Measurements from ENCODE around the gene CYTH1.

Gene CYTH1

DNA sequence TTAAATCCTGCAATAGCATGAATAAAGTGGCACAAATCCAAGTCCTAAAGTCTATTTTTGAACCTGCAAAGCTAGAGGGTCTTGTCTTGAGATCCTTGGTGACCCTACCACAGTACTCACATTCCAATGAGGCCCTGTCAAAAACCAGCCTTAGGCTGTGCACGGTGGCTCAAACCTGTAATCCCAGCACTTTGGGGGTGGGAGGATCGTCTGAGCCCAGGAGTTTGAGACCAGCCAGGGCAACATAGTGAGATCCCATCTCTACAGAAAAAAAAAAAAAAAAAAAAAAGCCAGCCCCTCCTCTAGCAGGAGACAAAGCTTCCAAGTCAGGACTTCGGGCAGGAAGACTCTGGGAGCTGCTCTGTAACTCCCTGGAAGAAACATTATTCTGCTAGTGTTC is 16.3 kb downstream of the CYTH1 start:
- POLR2A ChIA-PET, result no interaction called here
- no peak for DNase-seq (ENCODE audit: extremely low spot score)

DNA sequence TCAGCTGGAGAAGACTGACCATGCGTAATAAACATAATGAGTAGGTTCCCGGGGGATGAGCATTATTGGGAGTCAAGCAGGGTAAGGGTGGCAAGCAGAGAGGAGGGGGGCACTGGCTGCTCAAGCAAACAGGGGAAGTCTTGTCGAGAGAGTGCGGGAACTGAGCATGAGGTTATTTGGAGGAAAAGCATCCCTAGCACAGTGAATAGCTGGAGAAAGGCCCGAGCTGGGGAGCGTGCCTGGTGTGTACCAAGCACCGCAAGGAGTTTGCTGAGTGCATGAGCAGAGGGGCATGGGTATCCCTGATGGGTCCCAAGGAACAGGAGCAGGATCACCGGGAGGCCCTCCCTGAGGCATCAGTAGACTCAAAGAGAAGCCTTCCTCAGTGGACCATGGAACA is 17.2 kb downstream of the CYTH1 start:
- no peak for TF ChIP-seq ZNF384 (IDR thresholded peaks at IDR 0.05)
- TF ChIP-seq NFRKB (IDR thresholded peaks at IDR 0.05), result no peak
- TF ChIP-seq CTBP1 (IDR thresholded peaks at IDR 0.05; ENCODE audit: borderline replicate concordance), result no peak
- no peak for TF ChIP-seq HDGF (IDR thresholded peaks at IDR 0.05; ENCODE audit: borderline replicate concordance)
- TF ChIP-seq FOXK2 (IDR thresholded peaks at IDR 0.05), result no peak
- TF ChIP-seq LEF1 (IDR thresholded peaks at IDR 0.05; ENCODE audit: borderline replicate concordance), result no peak
- TF ChIP-seq BHLHE40 (IDR thresholded peaks at IDR 0.05; ENCODE audit: borderline replicate concordance), result no peak
- no peak for TF ChIP-seq SUZ12 (IDR thresholded peaks at IDR 0.05)
- no peak for TF ChIP-seq SP1 (IDR thresholded peaks at IDR 0.05)
- no peak for TF ChIP-seq ARNT (IDR thresholded peaks at IDR 0.05)
- TF ChIP-seq ELF4 (IDR thresholded peaks at IDR 0.05), result no peak
- TF ChIP-seq, protein P1, sequence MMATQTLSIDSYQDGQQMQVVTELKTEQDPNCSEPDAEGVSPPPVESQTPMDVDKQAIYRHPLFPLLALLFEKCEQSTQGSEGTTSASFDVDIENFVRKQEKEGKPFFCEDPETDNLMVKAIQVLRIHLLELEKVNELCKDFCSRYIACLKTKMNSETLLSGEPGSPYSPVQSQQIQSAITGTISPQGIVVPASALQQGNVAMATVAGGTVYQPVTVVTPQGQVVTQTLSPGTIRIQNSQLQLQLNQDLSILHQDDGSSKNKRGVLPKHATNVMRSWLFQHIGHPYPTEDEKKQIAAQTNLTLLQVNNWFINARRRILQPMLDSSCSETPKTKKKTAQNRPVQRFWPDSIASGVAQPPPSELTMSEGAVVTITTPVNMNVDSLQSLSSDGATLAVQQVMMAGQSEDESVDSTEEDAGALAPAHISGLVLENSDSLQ (IDR thresholded peaks at IDR 0.05), result no peak
- no peak for TF ChIP-seq FOXM1 (IDR thresholded peaks at IDR 0.05; ENCODE audit: borderline replicate concordance)
- CTCF ChIA-PET, result no interaction called here
- POLR2A ChIA-PET, result no interaction called here
- no peak for DNase-seq (ENCODE audit: extremely low spot score)

More for the DNA sequence above, 16.3 kb downstream of the CYTH1 start:
- no peak for TF ChIP-seq SP1 (IDR thresholded peaks at IDR 0.05)
- TF ChIP-seq BHLHE40 (IDR thresholded peaks at IDR 0.05; ENCODE audit: borderline replicate concordance), result no peak
- no peak for TF ChIP-seq CTBP1 (IDR thresholded peaks at IDR 0.05; ENCODE audit: borderline replicate concordance)
- TF ChIP-seq, protein P1 (IDR thresholded peaks at IDR 0.05), result no peak
- no peak for TF ChIP-seq HDGF (IDR thresholded peaks at IDR 0.05; ENCODE audit: borderline replicate concordance)
- no peak for TF ChIP-seq L3MBTL2 (conservative IDR thresholded peaks at IDR 0.05)
- no peak for TF ChIP-seq ZNF384 (IDR thresholded peaks at IDR 0.05)
- TF ChIP-seq ELF4 (IDR thresholded peaks at IDR 0.05), result no peak
- TF ChIP-seq FOXK2 (IDR thresholded peaks at IDR 0.05), result no peak
- no peak for TF ChIP-seq FOXA1 (IDR thresholded peaks at IDR 0.05)
- TF ChIP-seq LEF1 (IDR thresholded peaks at IDR 0.05; ENCODE audit: borderline replicate concordance), result no peak
- no peak for TF ChIP-seq SUZ12 (IDR thresholded peaks at IDR 0.05)
- TF ChIP-seq FOXM1 (IDR thresholded peaks at IDR 0.05; ENCODE audit: borderline replicate concordance), result no peak
- TF ChIP-seq TARDBP (IDR thresholded peaks at IDR 0.05), result no peak
- TF ChIP-seq NFRKB (IDR thresholded peaks at IDR 0.05), result no peak
- no peak for TF ChIP-seq ARNT (IDR thresholded peaks at IDR 0.05)
- CTCF ChIA-PET, result no interaction called here

DNA sequence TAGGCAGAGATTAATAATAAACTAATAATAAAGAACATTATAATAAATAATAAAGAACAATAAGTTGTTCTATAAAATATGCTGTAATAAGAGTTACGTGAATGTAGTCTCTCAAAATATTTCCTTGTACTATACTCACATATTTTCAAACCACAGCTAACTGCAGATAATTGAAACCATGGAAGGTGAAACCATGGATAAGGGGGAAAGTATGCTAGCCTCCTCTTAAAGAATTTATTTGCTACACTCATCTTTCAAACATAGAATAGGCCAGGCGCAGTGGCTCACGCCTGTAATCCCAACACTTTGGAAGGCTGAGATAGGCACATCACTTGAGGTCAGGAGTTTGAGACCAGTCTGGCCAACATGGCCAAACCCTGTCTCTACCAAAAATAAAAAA is 18.5 kb downstream of the CYTH1 start:
- ChIA-PET CTCF (interaction anchor here (0.6 kb wide), 1 partner anchor 214 kb away, joined by 3 read pairs; no protein-coding TSS in a partner anchor), POLR2A (no interaction called here)
- TF ChIP-seq SP1 (IDR thresholded peaks at IDR 0.05), result no peak
- no peak for TF ChIP-seq FOXM1 (IDR thresholded peaks at IDR 0.05; ENCODE audit: borderline replicate concordance)
- TF ChIP-seq ARNT (IDR thresholded peaks at IDR 0.05), result no peak
- TF ChIP-seq, protein P1 (IDR thresholded peaks at IDR 0.05), result no peak
- TF ChIP-seq SUZ12 (IDR thresholded peaks at IDR 0.05), result no peak
- no peak for TF ChIP-seq L3MBTL2 (conservative IDR thresholded peaks at IDR 0.05)
- TF ChIP-seq HDGF (IDR thresholded peaks at IDR 0.05; ENCODE audit: borderline replicate concordance), result no peak
- no peak for TF ChIP-seq ZNF384 (IDR thresholded peaks at IDR 0.05)
- no peak for TF ChIP-seq FOXA1 (IDR thresholded peaks at IDR 0.05)
- no peak for TF ChIP-seq CTBP1 (IDR thresholded peaks at IDR 0.05; ENCODE audit: borderline replicate concordance)
- TF ChIP-seq TARDBP (IDR thresholded peaks at IDR 0.05), result no peak
- TF ChIP-seq BHLHE40 (IDR thresholded peaks at IDR 0.05; ENCODE audit: borderline replicate concordance), result no peak
- no peak for DNase-seq (ENCODE audit: extremely low spot score)

- ChIA-PET POLR2A (interaction anchor here (1.1 kb wide), 1 partner anchor 25 kb away, joined by 3 read pairs; no protein-coding TSS in a partner anchor), CTCF (no interaction called here)
- no peak for DNase-seq (ENCODE audit: extremely low spot score)
- no peak for TF ChIP-seq CTBP1 (IDR thresholded peaks at IDR 0.05; ENCODE audit: borderline replicate concordance)
- TF ChIP-seq L3MBTL2 (conservative IDR thresholded peaks at IDR 0.05), result no peak
- TF ChIP-seq HDGF (IDR thresholded peaks at IDR 0.05; ENCODE audit: borderline replicate concordance), result no peak
- TF ChIP-seq, protein P1 (IDR thresholded peaks at IDR 0.05), result no peak
These were observed 20.2 kb downstream of the CYTH1 start for GRCh38 chr17:78761789-78762406.

GRCh38 chr17:78759969-78760352 is 22.1 kb downstream of the CYTH1 start:
- no peak for TF ChIP-seq L3MBTL2 (conservative IDR thresholded peaks at IDR 0.05)
- TF ChIP-seq LEF1 (IDR thresholded peaks at IDR 0.05; ENCODE audit: borderline replicate concordance), result no peak
- no peak for TF ChIP-seq FOXA1 (IDR thresholded peaks at IDR 0.05)
- no peak for TF ChIP-seq FOXK2 (IDR thresholded peaks at IDR 0.05)
- TF ChIP-seq, protein P1 (IDR thresholded peaks at IDR 0.05), result no peak
- POLR2A ChIA-PET, result no interaction called here
- DNase-seq (ENCODE audit: extremely low spot score), result no peak
- CTCF ChIA-PET, result interaction anchor here (1.1 kb wide), 1 partner anchor 14 kb away, joined by 3 read pairs; no protein-coding TSS in a partner anchor

Data from HEK293T (cell line).